Measurements from ENCODE around the gene TIMMDC1.

The TIMMDC1 gene

GRCh38 chr3:119571688-119572087, 73.3 kb downstream of the TIMMDC1 start:
- Histone ChIP-seq H3K27ac (ENCODE audit: low read depth, low read length) (no peak overlapping the region), H3K27me3 (ENCODE audit: control insufficient read depth, insufficient read depth, low read length) (no peaks in the 10 kb centered on the region), H3K4me1 (ENCODE audit: control insufficient read depth, insufficient read depth, low read length) (no peaks in the 10 kb centered on the region), H3K9ac (ENCODE audit: low read depth, low read length) (no peak overlapping the region), H3K36me3 (ENCODE audit: control insufficient read depth, insufficient read depth, low read length) (no peaks in the 10 kb centered on the region), H3K4me3 (ENCODE audit: low read depth, low read length) (no peak overlapping the region), H3K9me3 (ENCODE audit: control insufficient read depth, insufficient read depth, low read length) (no peaks in the 10 kb centered on the region)
